HepG2 (cell line): ENCODE measurements around the gene SAMD10. TPM values are rescaled to one million over a fixed set of nuclear protein-coding genes. Genes with fewer than 3 reads are reported as not detected.

ENCODE experiments used
- AHR ChIP-seq: IDR thresholded peaks from 2 replicates; pipeline ENCODE4 v1.6.1; 2018; ENCODE audit warnings: missing genetic modification reagents, missing compliant biosample characterization
- BRD4 ChIP-seq: sonication (generic); formaldehyde crosslinking; IDR thresholded peaks from 2 replicates; pipeline ENCODE4 v1.4.0; 2020; ENCODE audit warnings: missing genetic modification reagents
- FOSL1 ChIP-seq: sonication (generic); formaldehyde crosslinking; IDR thresholded peaks from 2 replicates; pipeline ENCODE4 v1.9.0; 2021; ENCODE audit warnings: missing genetic modification reagents, borderline replicate concordance
- HOXA3 ChIP-seq: sonication (generic); formaldehyde crosslinking; IDR thresholded peaks from 2 replicates; pipeline ENCODE4 v1.5.0; 2020; ENCODE audit warnings: missing genetic modification reagents
- KDM1A ChIP-seq: IDR thresholded peaks from 2 replicates; pipeline ENCODE4 v1.6.1; 2016; ENCODE audit warnings: missing compliant biosample characterization
- MAFK ChIP-seq, 2 experiments: IDR thresholded peaks in 1 of 2; conservative IDR thresholded peaks in 1 of 2; 2 replicates each; pipeline ENCODE4 v1.6.1; 2011; ENCODE audit warnings: improper control_type of control experiment in 2 of 2, low read length in 2 of 2
- MBNL3 ChIP-seq: fragments of 250-450 bp; sonication (Bioruptor Pico); conservative IDR thresholded peaks from 2 replicates; pipeline ENCODE4 v1.8.0; 2022; ENCODE audit warnings: mild to moderate bottlenecking, inconsistent platforms
- PHB2 ChIP-seq: fragments of 450-650 bp; IDR thresholded peaks from 2 replicates; pipeline ENCODE4 v1.6.1; 2018; ENCODE audit not compliant: partially characterized antibody
- PLRG1 ChIP-seq: fragments of 450-650 bp; conservative IDR thresholded peaks from 2 replicates; pipeline ENCODE4 v1.6.1; 2016
- RELA ChIP-seq: sonication (generic); formaldehyde crosslinking; IDR thresholded peaks from 2 replicates; pipeline ENCODE4 v1.4.0; 2020; ENCODE audit warnings: missing genetic modification reagents
- SALL1 ChIP-seq: sonication (generic); formaldehyde crosslinking; IDR thresholded peaks from 2 replicates; pipeline ENCODE4 v1.8.0; 2022; ENCODE audit warnings: mild to moderate bottlenecking, missing genetic modification reagents
- ZNF143 ChIP-seq: sonication (generic); formaldehyde crosslinking; IDR thresholded peaks from 2 replicates; pipeline ENCODE4 v1.4.0; 2020; ENCODE audit warnings: missing genetic modification reagents
- ZNF781 ChIP-seq: sonication (generic); formaldehyde crosslinking; IDR thresholded peaks from 2 replicates; pipeline ENCODE4 v1.5.1; 2020; ENCODE audit warnings: borderline replicate concordance, mild to moderate bottlenecking, missing genetic modification reagents; ENCODE audit errors: not compliant biosample characterization
- polyA plus RNA-seq, 8 experiments: library from polyadenylated mRNA; depleted of rRNA in 3 of 8; stranded (reverse) in 7 of 8; unstranded in 1 of 8; fragments of >200 nt; fragmentation: Illumina TruSeq in 4 of 8; extraction: Trizol in 4 of 8; gene quantifications; 2 replicates each; pipeline versions ENCODE4 v1.2.1 to v1.2.3, GENCODE V29; 2011 to 2016; ENCODE audit warnings: low read depth in 4 of 8, missing spikeins in 1 of 8, mixed read lengths in 1 of 8; ENCODE audit not compliant: insufficient read depth in 1 of 8
- total RNA-seq, 5 experiments: library from RNA; depleted of rRNA; stranded (reverse); fragments of >200 nt; fragmentation: Illumina TruSeq; extraction: Trizol; gene quantifications; 2 replicates each; pipeline ENCODE4 v1.2.3, GENCODE V29; 2016; ENCODE audit warnings: low read depth in 1 of 5
- TF ChIP-seq, protein P1 (sequence below): sonication (generic); formaldehyde crosslinking; IDR thresholded peaks from 2 replicates; pipeline ENCODE4 v1.4.0; 2020; ENCODE audit warnings: missing genetic modification reagents, borderline replicate concordance
- TF ChIP-seq, protein P2 (sequence below): fragments of 450-650 bp; IDR thresholded peaks from 2 replicates; pipeline ENCODE4 v1.6.1; 2016
- TF ChIP-seq, protein P3 (sequence below): sonication (generic); formaldehyde crosslinking; IDR thresholded peaks from 2 replicates; pipeline ENCODE4 v1.5.0; 2020; ENCODE audit warnings: missing genetic modification reagents
- TF ChIP-seq, protein P4 (sequence below): sonication (generic); formaldehyde crosslinking; IDR thresholded peaks from 2 replicates; pipeline ENCODE4 v1.5.0; 2020; ENCODE audit warnings: missing genetic modification reagents
- TF ChIP-seq, protein P5 (sequence below): sonication (generic); formaldehyde crosslinking; IDR thresholded peaks from 2 replicates; pipeline ENCODE4 v1.8.0; 2022; ENCODE audit warnings: missing genetic modification reagents, mild to moderate bottlenecking, moderate library complexity, borderline replicate concordance
- TF ChIP-seq, protein P6 (sequence below): sonication (generic); formaldehyde crosslinking; IDR thresholded peaks from 2 replicates; pipeline ENCODE4 v1.4.0; 2020; ENCODE audit warnings: low read depth, mild to moderate bottlenecking, missing genetic modification reagents

Gene SAMD10
- total and polyA plus RNA-seq, 2 of the 13 experiments (the other 11 are each of a cell fraction or from before 2014, with no cell fraction given): 6.1 to 11.0 TPM

DNA sequence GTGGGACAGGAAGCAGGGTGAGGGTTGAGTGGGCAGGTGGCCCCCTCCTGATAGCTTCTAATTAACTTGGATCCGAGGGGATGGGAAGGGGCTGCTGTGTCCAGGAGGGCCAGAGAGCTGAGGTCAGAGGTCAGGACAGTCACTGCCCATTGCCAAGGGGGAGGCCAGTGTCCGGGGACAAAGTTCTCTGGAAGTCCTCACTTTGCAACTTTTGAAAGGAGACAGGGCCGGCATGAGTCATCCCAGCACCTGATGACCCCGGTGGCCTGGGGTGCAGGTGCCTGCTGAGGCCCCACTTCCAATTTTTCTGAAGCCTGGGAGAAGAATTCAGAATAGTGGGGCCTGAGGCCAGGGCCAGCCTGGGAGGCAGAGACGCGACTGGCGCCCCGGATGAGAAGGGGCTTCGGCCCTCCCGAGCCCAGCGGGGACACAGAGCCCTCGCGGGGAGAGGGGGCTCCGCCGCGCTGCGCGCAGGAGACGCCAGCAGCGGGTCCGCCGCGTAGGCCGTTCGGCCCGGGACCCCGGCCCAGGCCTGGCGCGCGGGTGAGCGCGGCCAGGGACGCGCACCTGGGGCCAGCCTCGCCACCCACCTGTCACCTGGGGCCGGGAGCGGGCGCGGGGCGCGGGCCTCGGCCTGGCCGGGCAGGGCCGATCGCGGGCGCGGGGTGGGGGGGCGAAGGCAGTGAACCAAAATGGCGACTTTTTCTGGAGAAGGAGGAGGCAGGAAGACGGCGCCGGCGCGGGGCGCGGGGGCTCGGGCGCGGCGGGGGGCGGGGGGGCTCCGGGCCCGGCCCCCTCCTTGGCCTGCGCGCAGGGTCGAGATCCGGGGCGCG, 10.3 kb downstream of the SAMD10 start (continued):
- TF ChIP-seq HOXA3 (peak; percentile 61; the same call in 1 of the 2 replicates), PHB2 (no peak), FOSL1 (CRISPR knock-in tag) (peak; percentile 97), BRD4 (CRISPR knock-in tag) (0 out of 2 replicates have a peak, but pooled peaks have one; percentile 36), ZNF781 (peak; percentile 94), ZNF143 (CRISPR knock-in tag) (peak; percentile 18; the same call in 1 of the 2 replicates), MAFK (conservative IDR thresholded peaks at IDR 0.05 in 1 of 2, IDR thresholded peaks at IDR 0.05 in 1 of 2; ENCODE audit: low read length in 2 of 2) (peak in 1 of 2 experiments; percentile 12; a peak in 1 of 4 replicates), MBNL3 (CRISPR knock-in tag) (no peak), SALL1 (peak; percentile 85), PLRG1 (no peak), AHR (no peak), RELA (CRISPR knock-in tag) (peak; percentile 69; the same call in 1 of the 2 replicates), KDM1A (CRISPR knock-in tag) (no peak)
- TF ChIP-seq, protein P1, sequence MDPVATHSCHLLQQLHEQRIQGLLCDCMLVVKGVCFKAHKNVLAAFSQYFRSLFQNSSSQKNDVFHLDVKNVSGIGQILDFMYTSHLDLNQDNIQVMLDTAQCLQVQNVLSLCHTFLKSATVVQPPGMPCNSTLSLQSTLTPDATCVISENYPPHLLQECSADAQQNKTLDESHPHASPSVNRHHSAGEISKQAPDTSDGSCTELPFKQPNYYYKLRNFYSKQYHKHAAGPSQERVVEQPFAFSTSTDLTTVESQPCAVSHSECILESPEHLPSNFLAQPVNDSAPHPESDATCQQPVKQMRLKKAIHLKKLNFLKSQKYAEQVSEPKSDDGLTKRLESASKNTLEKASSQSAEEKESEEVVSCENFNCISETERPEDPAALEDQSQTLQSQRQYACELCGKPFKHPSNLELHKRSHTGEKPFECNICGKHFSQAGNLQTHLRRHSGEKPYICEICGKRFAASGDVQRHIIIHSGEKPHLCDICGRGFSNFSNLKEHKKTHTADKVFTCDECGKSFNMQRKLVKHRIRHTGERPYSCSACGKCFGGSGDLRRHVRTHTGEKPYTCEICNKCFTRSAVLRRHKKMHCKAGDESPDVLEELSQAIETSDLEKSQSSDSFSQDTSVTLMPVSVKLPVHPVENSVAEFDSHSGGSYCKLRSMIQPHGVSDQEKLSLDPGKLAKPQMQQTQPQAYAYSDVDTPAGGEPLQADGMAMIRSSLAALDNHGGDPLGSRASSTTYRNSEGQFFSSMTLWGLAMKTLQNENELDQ (CRISPR knock-in tag): no peak
- TF ChIP-seq, protein P2, sequence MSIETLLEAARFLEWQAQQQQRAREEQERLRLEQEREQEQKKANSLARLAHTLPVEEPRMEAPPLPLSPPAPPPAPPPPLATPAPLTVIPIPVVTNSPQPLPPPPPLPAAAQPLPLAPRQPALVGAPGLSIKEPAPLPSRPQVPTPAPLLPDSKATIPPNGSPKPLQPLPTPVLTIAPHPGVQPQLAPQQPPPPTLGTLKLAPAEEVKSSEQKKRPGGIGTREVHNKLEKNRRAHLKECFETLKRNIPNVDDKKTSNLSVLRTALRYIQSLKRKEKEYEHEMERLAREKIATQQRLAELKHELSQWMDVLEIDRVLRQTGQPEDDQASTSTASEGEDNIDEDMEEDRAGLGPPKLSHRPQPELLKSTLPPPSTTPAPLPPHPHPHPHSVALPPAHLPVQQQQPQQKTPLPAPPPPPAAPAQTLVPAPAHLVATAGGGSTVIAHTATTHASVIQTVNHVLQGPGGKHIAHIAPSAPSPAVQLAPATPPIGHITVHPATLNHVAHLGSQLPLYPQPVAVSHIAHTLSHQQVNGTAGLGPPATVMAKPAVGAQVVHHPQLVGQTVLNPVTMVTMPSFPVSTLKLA: no peak
- TF ChIP-seq, protein P3, sequence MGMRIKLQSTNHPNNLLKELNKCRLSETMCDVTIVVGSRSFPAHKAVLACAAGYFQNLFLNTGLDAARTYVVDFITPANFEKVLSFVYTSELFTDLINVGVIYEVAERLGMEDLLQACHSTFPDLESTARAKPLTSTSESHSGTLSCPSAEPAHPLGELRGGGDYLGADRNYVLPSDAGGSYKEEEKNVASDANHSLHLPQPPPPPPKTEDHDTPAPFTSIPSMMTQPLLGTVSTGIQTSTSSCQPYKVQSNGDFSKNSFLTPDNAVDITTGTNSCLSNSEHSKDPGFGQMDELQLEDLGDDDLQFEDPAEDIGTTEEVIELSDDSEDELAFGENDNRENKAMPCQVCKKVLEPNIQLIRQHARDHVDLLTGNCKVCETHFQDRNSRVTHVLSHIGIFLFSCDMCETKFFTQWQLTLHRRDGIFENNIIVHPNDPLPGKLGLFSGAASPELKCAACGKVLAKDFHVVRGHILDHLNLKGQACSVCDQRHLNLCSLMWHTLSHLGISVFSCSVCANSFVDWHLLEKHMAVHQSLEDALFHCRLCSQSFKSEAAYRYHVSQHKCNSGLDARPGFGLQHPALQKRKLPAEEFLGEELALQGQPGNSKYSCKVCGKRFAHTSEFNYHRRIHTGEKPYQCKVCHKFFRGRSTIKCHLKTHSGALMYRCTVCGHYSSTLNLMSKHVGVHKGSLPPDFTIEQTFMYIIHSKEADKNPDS (CRISPR knock-in tag): no peak
- TF ChIP-seq, protein P4, sequence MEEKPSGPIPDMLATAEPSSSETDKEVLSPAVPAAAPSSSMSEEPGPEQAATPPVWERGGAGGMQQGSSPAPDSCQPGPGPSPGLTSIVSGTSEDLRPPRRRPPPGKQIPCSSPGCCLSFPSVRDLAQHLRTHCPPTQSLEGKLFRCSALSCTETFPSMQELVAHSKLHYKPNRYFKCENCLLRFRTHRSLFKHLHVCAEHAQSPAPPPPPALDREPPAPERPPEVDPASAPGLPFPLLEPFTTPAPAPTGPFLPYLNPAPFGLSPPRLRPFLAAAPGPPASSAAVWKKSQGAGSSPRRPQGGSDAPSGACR (CRISPR knock-in tag): no peak; the same call in 1 of the 2 replicates
- TF ChIP-seq, protein P5, sequence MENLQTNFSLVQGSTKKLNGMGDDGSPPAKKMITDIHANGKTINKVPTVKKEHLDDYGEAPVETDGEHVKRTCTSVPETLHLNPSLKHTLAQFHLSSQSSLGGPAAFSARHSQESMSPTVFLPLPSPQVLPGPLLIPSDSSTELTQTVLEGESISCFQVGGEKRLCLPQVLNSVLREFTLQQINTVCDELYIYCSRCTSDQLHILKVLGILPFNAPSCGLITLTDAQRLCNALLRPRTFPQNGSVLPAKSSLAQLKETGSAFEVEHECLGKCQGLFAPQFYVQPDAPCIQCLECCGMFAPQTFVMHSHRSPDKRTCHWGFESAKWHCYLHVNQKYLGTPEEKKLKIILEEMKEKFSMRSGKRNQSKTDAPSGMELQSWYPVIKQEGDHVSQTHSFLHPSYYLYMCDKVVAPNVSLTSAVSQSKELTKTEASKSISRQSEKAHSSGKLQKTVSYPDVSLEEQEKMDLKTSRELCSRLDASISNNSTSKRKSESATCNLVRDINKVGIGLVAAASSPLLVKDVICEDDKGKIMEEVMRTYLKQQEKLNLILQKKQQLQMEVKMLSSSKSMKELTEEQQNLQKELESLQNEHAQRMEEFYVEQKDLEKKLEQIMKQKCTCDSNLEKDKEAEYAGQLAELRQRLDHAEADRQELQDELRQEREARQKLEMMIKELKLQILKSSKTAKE (CRISPR knock-in tag): no peak
- TF ChIP-seq, protein P6, sequence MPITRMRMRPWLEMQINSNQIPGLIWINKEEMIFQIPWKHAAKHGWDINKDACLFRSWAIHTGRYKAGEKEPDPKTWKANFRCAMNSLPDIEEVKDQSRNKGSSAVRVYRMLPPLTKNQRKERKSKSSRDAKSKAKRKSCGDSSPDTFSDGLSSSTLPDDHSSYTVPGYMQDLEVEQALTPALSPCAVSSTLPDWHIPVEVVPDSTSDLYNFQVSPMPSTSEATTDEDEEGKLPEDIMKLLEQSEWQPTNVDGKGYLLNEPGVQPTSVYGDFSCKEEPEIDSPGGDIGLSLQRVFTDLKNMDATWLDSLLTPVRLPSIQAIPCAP (CRISPR knock-in tag): no peak
